Measurements from ENCODE around the gene MAP7D3. TPM values are rescaled to one million over a fixed set of nuclear protein-coding genes. Genes with fewer than 3 reads are reported as not detected.
A peak's percentile ranks its signal among the peaks of the same experiment; 100 is the strongest.

The MAP7D3 gene
- total and polyA plus RNA-seq, 5 donors: 5.9 to 13.8 (median 11.3) TPM

DNA sequence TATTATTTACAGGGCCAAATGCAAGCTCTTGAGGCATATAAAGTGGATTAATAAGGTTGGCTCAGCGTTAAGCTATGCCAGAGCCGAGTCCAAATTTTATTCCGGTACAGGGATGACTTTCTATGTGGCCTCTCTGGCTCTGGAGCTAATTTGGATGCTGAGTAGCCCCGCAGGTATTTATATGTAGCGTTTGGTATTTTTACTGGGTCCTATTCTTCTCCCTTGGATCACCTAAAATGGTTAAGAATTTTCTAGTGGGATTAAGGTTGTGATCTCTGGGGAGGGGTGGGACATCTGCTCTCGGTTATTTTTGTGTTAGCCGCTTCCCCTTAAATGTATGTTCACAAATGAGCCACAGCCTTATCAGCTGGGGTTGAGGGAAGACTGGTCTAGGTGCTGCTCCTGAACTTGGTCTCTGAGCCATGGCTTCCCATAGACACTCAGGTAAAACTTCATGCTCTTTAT is 54.5 kb downstream of the MAP7D3 start:
- Histone ChIP-seq H3K27me3 (ENCODE audit: control insufficient read depth, insufficient read depth) (no peaks in the 10 kb centered on the region), H3K4me3 (ENCODE audit: low read length) (no peak overlapping the region), H3K4me1 (ENCODE audit: control insufficient read depth, insufficient read depth, low read length) (peaks cover 17% of the 10 kb centered on the region), H3K27ac (ENCODE audit: low read length) (peak overlapping the region; percentile 52), H3K9me3 (ENCODE audit: control insufficient read depth, low read length) (no peaks in the 10 kb centered on the region)
- DNase-seq: no peak
- WGBS: 49% methylated on average over 7 of the region's 7 CpGs
- intact Hi-C loops (cut with DNase I): no loop called here
- peak in 1 of 2 donors; percentile 20 for ATAC-seq

DNA sequence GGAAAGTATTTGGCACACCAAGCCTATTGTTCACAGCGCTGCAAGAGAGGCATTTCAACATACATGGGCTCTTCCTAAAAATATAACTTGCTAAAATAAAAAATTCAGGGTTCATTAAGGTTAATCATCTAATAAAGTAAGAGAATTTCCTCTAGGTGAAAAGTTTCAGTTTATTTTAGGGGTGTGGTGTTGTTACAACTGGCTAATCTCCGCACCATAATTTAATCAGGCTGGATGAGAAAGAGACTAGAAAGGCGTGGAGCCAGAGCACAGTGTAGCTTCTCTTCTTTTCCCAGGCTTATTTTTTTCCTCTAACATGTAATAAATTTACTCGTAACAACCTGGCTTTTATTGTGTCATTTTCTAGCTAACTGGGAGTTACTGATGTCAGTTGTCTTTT is 56.0 kb downstream of the MAP7D3 start:
- intact Hi-C loops (cut with DNase I): no loop called here
- H3K4me3 ChIP-seq (ENCODE audit: low read length): no peak overlapping the region
- 27% methylated on average over 4 of the region's 4 CpGs for WGBS
- no peak overlapping the region for H3K27ac ChIP-seq (ENCODE audit: low read length)
- DNase-seq (no peak), ATAC-seq (peak in 1 of 2 donors; percentile 58)
- no peaks in the 10 kb centered on the region for H3K9me3 ChIP-seq (ENCODE audit: control insufficient read depth, low read length)
- H3K4me1 ChIP-seq (ENCODE audit: control insufficient read depth, insufficient read depth, low read length): peaks cover 16% of the 10 kb centered on the region
- H3K27me3 ChIP-seq (ENCODE audit: control insufficient read depth, insufficient read depth): no peaks in the 10 kb centered on the region

DNA sequence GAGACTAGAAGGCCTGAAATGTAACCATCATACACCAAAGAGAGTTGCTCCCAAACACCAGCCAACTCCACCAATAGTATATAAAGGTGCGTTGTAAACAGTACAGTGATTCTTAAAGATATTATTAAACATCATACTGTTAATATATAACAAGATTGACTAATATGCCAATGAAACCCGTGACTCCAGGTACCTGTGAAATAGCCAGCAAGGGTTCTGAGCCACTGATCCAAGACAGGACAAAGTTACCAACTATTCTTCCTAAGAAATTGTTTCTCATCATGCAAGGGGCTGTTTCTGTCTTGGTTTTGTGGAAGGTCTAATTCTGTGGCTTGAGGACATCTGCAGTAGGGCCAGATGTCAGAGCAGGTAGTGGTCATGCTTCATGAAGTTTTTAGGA is 56.7 kb downstream of the MAP7D3 start:
- intact Hi-C loops (cut with DNase I): no loop called here
- Histone ChIP-seq H3K27ac (ENCODE audit: low read length) (peak overlapping the region; percentile 50), H3K27me3 (ENCODE audit: control insufficient read depth, insufficient read depth) (no peaks in the 10 kb centered on the region), H3K4me1 (ENCODE audit: control insufficient read depth, insufficient read depth, low read length) (peaks cover 20% of the 10 kb centered on the region), H3K4me3 (ENCODE audit: low read length) (no peak overlapping the region), H3K9me3 (ENCODE audit: control insufficient read depth, low read length) (no peaks in the 10 kb centered on the region)
- DNase-seq (no peak), ATAC-seq (no peak)
- 99% methylated on average over 2 of the region's 2 CpGs for WGBS

DNA sequence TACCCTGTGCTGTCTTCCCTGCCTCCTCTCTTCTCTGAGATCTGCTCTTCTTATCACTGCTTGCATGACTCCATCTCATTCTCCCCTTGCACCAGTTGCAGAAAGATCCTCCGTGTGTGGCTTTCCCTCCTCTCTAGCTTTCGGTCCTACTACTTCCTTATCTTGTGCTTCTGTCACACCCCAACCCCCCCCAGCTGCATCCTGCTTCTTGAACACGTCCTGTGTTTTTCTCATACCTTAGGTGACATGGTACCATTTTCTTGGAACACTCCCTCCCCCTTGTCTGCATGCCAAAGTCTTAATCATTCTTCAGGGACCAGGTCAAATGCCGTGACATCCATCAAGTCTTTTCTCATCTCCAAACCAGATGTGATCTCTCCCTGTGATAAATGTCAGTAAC is 57.4 kb downstream of the MAP7D3 start:
- intact Hi-C loops (cut with DNase I): no loop called here
- Histone ChIP-seq H3K9me3 (ENCODE audit: control insufficient read depth, low read length) (no peaks in the 10 kb centered on the region), H3K4me1 (ENCODE audit: control insufficient read depth, insufficient read depth, low read length) (peaks cover 23% of the 10 kb centered on the region), H3K4me3 (ENCODE audit: low read length) (no peak overlapping the region), H3K27me3 (ENCODE audit: control insufficient read depth, insufficient read depth) (no peaks in the 10 kb centered on the region), H3K27ac (ENCODE audit: low read length) (peak overlapping the region; percentile 77)
- DNase-seq: peak in 1 of 3 donors; percentile 57
- WGBS: 16% methylated on average over 4 of the region's 4 CpGs
- no peak for ATAC-seq

DNA sequence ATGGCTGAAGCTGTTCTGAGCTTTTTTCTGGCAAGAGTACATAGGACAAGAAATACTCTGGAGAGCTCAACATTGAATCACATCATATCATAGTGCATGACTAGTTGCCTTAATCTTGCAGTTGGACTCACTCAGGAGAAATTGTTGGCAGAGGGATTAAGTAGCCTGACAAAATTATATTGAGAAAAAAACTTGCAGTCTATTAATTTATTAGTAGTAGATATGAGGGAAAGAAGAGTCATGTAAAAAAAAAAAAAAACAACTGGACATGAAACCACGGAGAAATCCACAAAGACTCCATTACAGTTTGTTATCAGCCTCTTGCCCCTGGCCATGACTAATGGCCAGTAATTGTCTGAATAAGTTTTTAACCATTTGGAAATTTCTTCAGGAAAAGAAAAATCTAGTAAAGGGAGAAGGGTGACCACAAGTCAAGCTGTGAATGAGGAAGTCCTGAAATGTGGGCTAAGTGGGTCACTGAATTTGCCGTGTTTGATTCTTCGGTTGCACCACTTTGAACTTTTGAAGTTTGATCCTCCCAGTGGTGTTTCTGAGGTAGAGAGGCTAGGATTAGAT is 58.3 kb downstream of the MAP7D3 start:
- 32% methylated on average over 3 of the region's 3 CpGs for WGBS
- Histone ChIP-seq H3K4me3 (ENCODE audit: low read length) (no peak overlapping the region), H3K4me1 (ENCODE audit: control insufficient read depth, insufficient read depth, low read length) (peaks cover 23% of the 10 kb centered on the region), H3K9me3 (ENCODE audit: control insufficient read depth, low read length) (no peaks in the 10 kb centered on the region), H3K27me3 (ENCODE audit: control insufficient read depth, insufficient read depth) (no peaks in the 10 kb centered on the region), H3K27ac (ENCODE audit: low read length) (peak overlapping the region; percentile 92)
- intact Hi-C loops (cut with DNase I): no loop called here
- DNase-seq (no peak), ATAC-seq (peak; percentile 63 to 78)

DNA sequence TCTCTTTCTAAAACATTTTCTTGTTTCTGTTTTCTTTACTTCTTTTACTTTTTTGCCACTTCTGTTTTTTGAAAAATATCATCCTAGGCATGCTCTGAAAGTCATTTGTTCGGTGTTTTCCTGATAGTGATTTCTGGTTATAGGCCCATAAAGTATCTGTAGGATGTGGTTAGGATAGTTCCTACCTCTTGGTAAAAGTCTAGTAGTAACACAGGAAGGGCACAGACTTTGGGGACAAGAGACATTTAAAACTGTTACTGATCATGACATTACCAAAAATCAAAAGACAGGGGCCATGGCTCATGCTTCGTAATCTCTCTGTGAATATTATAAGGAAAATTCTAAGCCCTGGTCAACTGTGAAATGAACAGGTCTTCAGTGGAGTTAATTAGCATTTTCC is 59.1 kb downstream of the MAP7D3 start:
- DNase-seq (no peak), ATAC-seq (no peak)
- H3K9me3 ChIP-seq (ENCODE audit: control insufficient read depth, low read length): no peaks in the 10 kb centered on the region
- WGBS: 77% methylated on average over 2 of the region's 2 CpGs
- H3K27me3 ChIP-seq (ENCODE audit: control insufficient read depth, insufficient read depth): no peaks in the 10 kb centered on the region
- no peak overlapping the region for H3K4me3 ChIP-seq (ENCODE audit: low read length)
- peaks cover 23% of the 10 kb centered on the region for H3K4me1 ChIP-seq (ENCODE audit: control insufficient read depth, insufficient read depth, low read length)
- intact Hi-C loops (cut with DNase I): no loop called here
- peak overlapping the region; percentile 27 for H3K27ac ChIP-seq (ENCODE audit: low read length)

DNA sequence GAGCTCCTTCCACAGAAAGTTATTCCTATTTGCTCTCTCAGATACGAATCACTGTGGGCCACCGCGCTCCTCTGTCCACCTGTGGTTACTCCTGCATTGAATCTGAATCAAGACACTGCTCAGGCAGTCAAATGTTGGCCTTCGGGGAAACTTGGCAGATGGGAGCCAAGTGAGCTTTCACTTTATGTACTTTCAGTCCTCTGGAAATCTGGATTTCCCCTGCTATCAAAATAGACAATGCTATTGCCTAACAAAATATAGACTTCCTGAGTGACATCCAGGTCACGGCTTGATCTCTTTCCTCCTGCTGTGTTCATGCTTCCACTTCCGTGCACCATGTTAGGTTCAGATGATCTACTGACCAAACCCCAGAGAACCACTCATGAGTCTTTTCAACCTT is 60.0 kb downstream of the MAP7D3 start:
- ATAC-seq: peak; percentile 53 to 64
- Histone ChIP-seq H3K4me1 (ENCODE audit: control insufficient read depth, insufficient read depth, low read length) (peaks cover 22% of the 10 kb centered on the region), H3K9me3 (ENCODE audit: control insufficient read depth, low read length) (no peaks in the 10 kb centered on the region), H3K27ac (ENCODE audit: low read length) (peak overlapping the region; percentile 89), H3K27me3 (ENCODE audit: control insufficient read depth, insufficient read depth) (no peaks in the 10 kb centered on the region), H3K4me3 (ENCODE audit: low read length) (no peak overlapping the region)
- no peak for DNase-seq
- intact Hi-C loops (cut with DNase I): no loop called here
- WGBS: 35% methylated on average over 6 of the region's 6 CpGs

DNA sequence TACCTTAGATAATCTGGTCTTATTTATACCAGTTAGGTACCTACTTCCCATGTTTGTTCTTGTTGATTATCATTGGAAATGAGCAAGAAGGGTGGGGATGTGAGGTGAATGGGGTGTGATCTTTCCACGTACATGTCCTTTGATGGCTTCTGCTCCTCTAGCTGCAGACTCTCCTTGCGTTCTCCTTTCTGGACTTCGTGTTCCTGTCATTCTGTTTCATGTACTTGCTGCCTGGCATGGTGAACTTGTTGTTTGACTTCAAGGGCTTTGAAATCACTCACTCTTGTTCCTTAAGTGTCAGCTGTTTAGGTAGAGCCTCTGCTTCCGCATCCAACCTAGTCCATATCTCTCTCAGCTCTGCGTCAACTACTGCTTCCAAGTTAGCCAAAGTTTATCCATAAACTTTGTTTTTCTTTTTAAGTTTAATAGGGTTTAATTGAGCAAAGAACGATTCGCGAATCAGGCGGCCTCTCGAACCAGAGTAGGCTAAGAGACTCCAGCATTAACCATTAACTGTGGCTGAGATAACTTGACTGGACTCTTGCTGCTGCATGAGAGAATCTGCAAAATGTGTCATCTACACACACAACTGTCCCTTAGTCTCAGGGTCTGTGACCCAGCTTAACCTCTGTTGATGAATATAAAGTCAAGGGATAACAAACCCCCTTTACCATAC is 61.0 kb downstream of the MAP7D3 start:
- WGBS: 65% methylated on average over 10 of the region's 10 CpGs
- no peak for ATAC-seq
- H3K4me3 ChIP-seq (ENCODE audit: low read length): no peak overlapping the region

DNA sequence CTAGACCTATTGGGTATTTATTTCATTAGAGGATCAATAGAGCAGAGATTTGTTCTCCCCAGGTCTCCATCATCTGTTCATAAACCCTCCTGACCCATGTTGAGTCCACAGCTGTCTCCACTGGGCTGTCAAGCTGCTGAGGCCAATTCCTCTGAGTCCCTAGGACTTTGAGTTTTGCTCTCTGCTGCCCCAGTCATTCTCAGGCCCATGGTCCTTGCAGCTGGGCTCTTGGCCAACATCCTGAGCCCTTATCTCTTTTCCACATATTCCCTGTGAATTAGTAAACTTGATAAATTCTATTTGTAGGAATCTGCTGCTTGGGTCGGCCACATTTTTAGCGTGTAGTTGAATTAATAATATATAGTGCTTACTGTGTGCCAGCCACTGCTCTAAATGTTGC is 62.0 kb downstream of the MAP7D3 start:
- H3K27me3 ChIP-seq (ENCODE audit: control insufficient read depth, insufficient read depth): no peaks in the 10 kb centered on the region
- 8% methylated on average over 2 of the region's 2 CpGs for WGBS
- H3K9me3 ChIP-seq (ENCODE audit: control insufficient read depth, low read length): no peaks in the 10 kb centered on the region
- DNase-seq (peak in 2 of 3 donors; percentile 73 to 75), ATAC-seq (peak; percentile 61 to 66)
- no peak overlapping the region for H3K4me3 ChIP-seq (ENCODE audit: low read length)
- H3K4me1 ChIP-seq (ENCODE audit: control insufficient read depth, insufficient read depth, low read length): peaks cover 14% of the 10 kb centered on the region
- peak overlapping the region; percentile 71 for H3K27ac ChIP-seq (ENCODE audit: low read length)
- intact Hi-C loops (cut with DNase I): no loop called here

More for the DNA sequence above, 61.0 kb downstream of the MAP7D3 start:
- Histone ChIP-seq H3K4me1 (ENCODE audit: control insufficient read depth, insufficient read depth, low read length) (peaks cover 15% of the 10 kb centered on the region), H3K27ac (ENCODE audit: low read length) (peak overlapping the region; percentile 89), H3K9me3 (ENCODE audit: control insufficient read depth, low read length) (no peaks in the 10 kb centered on the region), H3K27me3 (ENCODE audit: control insufficient read depth, insufficient read depth) (no peaks in the 10 kb centered on the region)
- no peak for DNase-seq
- intact Hi-C loops (cut with DNase I): no loop called here

DNA sequence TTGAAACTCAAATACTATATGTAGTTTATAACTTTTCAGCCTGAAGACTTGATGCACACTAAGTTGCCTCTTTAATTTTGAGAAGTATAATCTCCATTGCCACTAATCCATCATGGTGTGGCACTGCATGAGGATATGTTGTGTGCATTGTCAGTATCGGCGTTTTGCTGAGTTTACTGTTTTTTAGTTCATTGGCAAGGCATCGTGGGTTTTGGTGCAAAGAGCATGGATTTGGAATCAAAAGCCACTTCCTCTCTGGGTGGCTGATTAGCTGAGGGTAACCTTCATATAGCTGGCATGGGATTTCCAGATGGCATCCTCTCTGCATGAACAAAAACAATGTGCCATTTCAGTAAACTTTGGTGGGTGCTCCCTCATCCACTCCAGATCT is 65.2 kb downstream of the MAP7D3 start:
- Histone ChIP-seq H3K27ac (ENCODE audit: low read length) (peak overlapping the region; percentile 33), H3K4me1 (ENCODE audit: control insufficient read depth, insufficient read depth, low read length) (peaks cover 9% of the 10 kb centered on the region), H3K9me3 (ENCODE audit: control insufficient read depth, low read length) (no peaks in the 10 kb centered on the region), H3K27me3 (ENCODE audit: control insufficient read depth, insufficient read depth) (no peaks in the 10 kb centered on the region), H3K4me3 (ENCODE audit: low read length) (no peak overlapping the region)
- 21% methylated on average over 3 of the region's 3 CpGs for WGBS
- intact Hi-C loops (cut with DNase I): no loop called here
- no peak for ATAC-seq
- no peak for DNase-seq

DNA sequence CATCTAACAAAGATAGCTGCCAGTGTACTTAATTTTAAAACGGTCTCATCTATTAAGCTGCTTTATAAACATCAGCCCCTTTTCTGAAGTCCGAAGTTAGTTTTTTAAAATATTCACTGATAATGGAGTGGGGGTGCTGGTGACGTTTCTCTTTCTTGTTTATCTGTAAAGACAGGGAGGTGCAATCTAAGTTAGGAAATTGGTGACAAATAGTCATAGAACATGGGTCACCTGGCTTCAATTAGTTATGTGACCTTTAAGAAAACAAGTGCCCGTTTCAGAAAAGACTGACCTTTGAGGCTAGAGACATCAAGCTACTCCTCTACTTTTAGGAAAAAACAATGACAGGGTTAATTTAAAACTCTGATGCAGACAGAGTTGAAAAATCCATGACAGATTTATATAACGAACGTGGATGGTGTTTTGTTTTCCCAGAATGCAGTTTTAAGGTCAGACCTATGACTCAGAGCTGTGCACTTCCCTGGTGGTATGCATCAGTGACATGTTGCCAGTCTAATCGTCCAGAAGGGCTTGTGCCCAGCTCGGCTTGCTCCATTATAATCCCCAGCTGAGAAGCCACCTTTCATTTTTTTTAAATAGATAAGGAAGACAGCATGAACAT is 65.7 kb downstream of the MAP7D3 start:
- ATAC-seq (peak; percentile 67 to 85), DNase-seq (no peak)
- whole genome bisulfite sequencing: 8% methylated on average over 8 of the region's 8 CpGs
- intact Hi-C loops (cut with DNase I): no loop called here
- Histone ChIP-seq H3K9me3 (ENCODE audit: control insufficient read depth, low read length) (no peaks in the 10 kb centered on the region), H3K27me3 (ENCODE audit: control insufficient read depth, insufficient read depth) (no peaks in the 10 kb centered on the region), H3K4me3 (ENCODE audit: low read length) (peak overlapping the region; percentile 5), H3K4me1 (ENCODE audit: control insufficient read depth, insufficient read depth, low read length) (peaks cover 9% of the 10 kb centered on the region), H3K27ac (ENCODE audit: low read length) (peak overlapping the region; percentile 33)
